GM10266 (cell line): ENCODE data around the gene CCL4.
"Not testable (repeated sequence)": the region's sequence is repeated elsewhere in the genome, so short reads cannot be mapped to it uniquely, and the experiment has no call there.

Experiments
- DNase-seq: peaks from one replicate; pipeline ENCODE4 v3.0.0; 2012; ENCODE audit errors: extremely low spot score
- TF ChIP-seq, protein P1 (sequence below): IDR thresholded peaks from 2 replicates; pipeline ENCODE4 v1.5.1; 2012; ENCODE audit warnings: mild to moderate bottlenecking, low read depth; ENCODE audit not compliant: control insufficient read depth, insufficient read depth; ENCODE audit errors: missing control alignments

The CCL4 gene

DNA sequence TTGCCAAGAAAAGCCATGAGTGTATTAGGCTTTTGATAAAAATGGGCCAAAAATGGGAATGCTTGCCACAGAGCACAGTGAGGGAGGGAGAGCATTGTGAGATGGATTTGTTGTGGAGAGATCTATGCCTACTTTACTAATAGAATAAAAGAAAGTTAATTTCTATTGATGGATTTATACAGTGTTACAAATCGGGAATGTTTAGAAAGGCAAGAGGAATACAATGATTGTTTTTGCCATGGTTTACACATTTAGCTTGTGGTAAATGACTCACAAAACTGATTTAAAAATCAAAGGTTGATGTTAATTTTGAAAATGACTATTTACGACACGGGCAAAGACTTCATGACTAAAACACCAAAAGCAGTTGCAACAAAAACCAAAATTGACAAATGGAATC is 16.6 kb downstream of the CCL4 start:
- DNase-seq, result no peak
- TF ChIP-seq, protein P1, sequence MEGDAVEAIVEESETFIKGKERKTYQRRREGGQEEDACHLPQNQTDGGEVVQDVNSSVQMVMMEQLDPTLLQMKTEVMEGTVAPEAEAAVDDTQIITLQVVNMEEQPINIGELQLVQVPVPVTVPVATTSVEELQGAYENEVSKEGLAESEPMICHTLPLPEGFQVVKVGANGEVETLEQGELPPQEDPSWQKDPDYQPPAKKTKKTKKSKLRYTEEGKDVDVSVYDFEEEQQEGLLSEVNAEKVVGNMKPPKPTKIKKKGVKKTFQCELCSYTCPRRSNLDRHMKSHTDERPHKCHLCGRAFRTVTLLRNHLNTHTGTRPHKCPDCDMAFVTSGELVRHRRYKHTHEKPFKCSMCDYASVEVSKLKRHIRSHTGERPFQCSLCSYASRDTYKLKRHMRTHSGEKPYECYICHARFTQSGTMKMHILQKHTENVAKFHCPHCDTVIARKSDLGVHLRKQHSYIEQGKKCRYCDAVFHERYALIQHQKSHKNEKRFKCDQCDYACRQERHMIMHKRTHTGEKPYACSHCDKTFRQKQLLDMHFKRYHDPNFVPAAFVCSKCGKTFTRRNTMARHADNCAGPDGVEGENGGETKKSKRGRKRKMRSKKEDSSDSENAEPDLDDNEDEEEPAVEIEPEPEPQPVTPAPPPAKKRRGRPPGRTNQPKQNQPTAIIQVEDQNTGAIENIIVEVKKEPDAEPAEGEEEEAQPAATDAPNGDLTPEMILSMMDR, result no peak

GRCh38 chr17:36121099-36121498 is 17.5 kb downstream of the CCL4 start:
- DNase-seq, result not testable (repeated sequence)

GRCh38 chr17:36123431-36123830 is 19.8 kb downstream of the CCL4 start:
- DNase-seq, result no peak
- TF ChIP-seq, protein P1, result no peak

GRCh38 chr17:36124879-36125824 is 21.5 kb downstream of the CCL4 start:
- no peak for DNase-seq
- TF ChIP-seq, protein P1, result no peak

DNA sequence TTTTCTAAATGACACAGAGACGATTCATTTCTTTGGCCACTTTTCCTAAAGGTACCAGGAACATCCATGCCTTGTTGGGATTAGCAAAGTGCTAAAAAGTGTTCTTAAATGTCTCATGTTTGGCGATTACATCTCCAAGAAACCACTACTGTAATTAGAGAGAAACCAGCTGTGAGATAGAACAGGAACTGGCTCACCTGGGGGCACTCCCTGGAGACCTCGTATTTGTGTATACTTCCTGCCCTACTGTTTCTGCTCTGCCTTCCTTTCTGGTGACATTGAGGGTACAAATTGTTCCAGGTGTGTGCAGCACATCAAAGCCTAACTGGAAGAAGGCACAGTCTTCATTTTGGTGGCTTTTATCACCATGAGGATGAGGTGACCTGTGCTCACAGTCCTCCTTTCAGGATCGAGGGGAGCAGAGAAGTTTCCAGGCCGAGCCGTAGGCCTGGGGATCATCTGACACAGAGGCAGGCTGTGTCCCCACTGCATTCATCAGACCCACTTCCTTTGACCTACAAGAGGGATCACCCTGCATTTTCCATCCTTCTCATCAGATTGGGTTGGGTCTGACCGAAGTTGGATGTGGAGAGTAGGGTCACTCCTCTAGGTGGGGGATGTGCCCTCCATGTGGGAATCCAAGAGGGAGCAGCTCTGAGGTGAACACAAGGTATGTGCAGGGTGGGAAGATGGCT is 23.7 kb downstream of the CCL4 start:
- TF ChIP-seq, protein P1, result no peak
- DNase-seq, result peak; percentile 15

- DNase-seq, result no peak
- TF ChIP-seq, protein P1, result no peak
These were observed 24.3 kb downstream of the CCL4 start for GRCh38 chr17:36127911-36128310.

GRCh38 chr17:36128411-36128978 is 24.9 kb downstream of the CCL4 start:
- TF ChIP-seq, protein P1, result no peak
- DNase-seq, result no peak
